ENCODE results near the gene CPD. TPM values are rescaled to one million over a fixed set of nuclear protein-coding genes. Genes with fewer than 3 reads are reported as not detected.

Gene CPD
- 10 to 100 TPM; 61.6 to 65.4 TPM for total RNA-seq

DNA sequence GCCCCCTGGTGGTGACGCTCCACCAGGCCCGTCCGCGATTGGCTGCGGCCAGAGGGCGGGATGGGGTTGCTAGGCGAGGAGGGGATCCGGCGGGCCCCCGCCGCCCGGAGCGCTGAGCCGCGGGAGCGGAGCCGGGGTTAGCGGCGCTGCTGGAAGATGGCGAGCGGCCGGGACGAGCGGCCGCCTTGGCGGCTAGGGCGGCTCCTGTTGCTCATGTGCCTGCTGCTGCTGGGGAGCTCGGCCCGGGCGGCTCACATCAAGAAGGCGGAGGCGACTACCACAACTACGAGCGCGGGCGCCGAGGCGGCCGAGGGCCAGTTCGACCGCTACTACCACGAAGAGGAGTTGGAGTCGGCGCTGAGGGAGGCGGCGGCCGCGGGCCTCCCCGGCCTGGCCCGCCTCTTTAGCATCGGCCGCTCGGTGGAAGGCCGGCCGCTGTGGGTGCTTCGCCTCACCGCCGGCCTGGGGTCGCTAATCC is at the start of gene CPD:
Gene CPD (plus strand): TSS at position 103 of the 478 bp plus-strand sequence. CDS start 54 bp downstream, at position 157.

DNA sequence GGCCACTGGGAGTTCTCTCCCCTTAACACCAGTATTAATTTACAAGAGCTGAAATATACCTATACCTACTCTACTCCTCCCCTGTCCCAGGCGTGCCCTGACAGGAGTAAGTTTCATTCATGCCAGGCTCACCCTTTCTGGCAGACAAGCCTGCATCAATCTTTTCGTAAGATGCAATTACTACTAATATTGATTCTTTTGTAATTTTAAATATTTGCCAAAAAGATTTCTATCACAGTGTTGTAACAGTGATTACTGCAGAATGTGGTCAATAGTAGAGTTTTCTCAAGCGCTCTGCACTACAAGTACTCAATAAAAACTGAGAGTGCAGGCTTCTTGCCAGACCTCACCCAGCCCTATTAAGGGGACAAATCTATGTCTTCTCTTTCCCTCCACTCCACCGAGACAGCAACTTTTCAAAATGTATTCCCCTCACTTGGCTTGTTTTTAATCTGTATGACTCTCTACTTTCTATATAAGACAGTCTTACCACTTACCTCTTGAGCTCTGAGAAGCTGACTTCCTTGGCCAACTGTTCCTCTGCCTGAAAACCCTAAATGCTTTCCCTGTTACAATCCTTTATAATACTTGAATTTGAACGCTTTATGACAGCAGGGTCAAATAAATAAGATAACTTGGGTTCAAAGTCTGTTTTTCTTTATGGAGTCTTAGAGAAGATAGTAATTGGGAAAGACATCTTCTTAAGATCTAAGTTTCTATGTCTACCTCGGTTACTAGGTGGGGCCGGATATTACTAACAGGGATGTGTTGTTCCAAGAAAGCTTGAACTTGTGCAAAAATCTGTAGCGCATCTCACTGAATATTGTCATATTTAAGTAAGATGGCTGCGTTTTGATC is 45.0 kb upstream of the CPD start, which contains the start of gene TMIGD1:
Gene TMIGD1 (minus strand): TSS at position 555 of the 858 bp plus-strand sequence. CDS start 1,924 bp downstream, outside the sequence.

DNA sequence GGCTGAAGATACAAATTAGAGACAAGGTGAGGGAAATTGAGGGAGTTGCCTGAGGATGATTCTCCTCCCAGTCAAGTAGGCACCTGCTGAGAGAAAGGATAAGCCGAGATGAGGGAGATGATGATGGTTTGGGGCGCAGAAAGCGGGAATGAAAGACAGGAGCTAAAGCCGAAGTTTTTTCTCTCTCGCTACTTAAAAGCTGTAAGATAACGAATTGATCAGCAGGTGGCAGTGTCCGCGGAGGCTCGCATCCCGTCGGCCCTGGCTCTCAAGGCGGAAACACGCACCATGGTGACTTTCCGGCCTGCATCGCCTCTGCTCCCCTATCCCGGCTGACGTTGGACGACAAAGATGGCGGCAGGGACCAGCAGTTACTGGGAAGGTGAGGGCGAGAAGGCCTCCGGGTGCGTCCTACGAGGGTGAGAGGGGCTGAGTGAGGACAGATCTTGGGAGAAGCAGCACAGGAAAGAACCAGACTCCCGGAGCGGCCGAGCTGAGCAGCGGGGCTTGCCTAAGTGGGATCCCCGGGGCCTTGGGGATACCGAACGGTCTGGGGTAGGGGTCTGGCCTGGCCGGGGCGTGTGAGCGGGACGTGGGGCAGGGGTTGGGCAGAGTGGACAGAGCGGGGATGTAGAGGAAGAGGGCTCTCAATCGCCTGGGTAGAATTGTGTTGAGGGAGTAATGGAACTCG is 98.5 kb downstream of the CPD start, which contains the start of gene GOSR1:
Gene GOSR1 (plus strand): TSS at position 326 of the 691 bp plus-strand sequence. CDS start 26 bp downstream, at position 352.

Small RNA genes lying within 50 kb of the gene (small RNA-seq; reads per million reads assigned to genes)
- gene RF00019 (0 reads per million in 2 donors), gene RNU6-990P (0 reads per million in 2 donors)

Other genes with a start within 250 kb of the CPD start
- not detected for gene SLC6A4, start 143.2 kb upstream of the CPD start, total RNA-seq
- gene BLMH, start 87.0 kb upstream of the CPD start, total RNA-seq = 10 to 100 TPM; 28.2 to 41.6 TPM
- not detected for gene TMIGD1, start 44.9 kb upstream of the CPD start, total RNA-seq
- 10 to 100 TPM; 23.1 to 23.3 TPM for gene GOSR1, start 98.5 kb downstream of the CPD start, total RNA-seq